GM19438 (cell line): ENCODE data around the gene CBFB.

Experiments
- ATAC-seq: cut with Tn5 transposase; IDR thresholded peaks from one replicate; pipeline ENCODE4 v1.9.1; 2021; ENCODE audit warnings: low read depth; ENCODE audit not compliant: unreplicated experiment

CBFB gene

GRCh38 chr16:67088551-67088950 lies 59.6 kb downstream of the CBFB start:
- no peak for ATAC-seq

- no peak for ATAC-seq
Measured at GRCh38 chr16:67089101-67089500, 60.2 kb downstream of the CBFB start.

GRCh38 chr16:67091906-67092566 lies 63.1 kb downstream of the CBFB start:
- no peak for ATAC-seq

GRCh38 chr16:67093098-67093726 lies 64.3 kb downstream of the CBFB start:
- no peak for ATAC-seq

- no peak for ATAC-seq
Measured at GRCh38 chr16:67098599-67098998, 69.7 kb downstream of the CBFB start.

- ATAC-seq = no peak
Measured at GRCh38 chr16:67100569-67101310, 71.8 kb downstream of the CBFB start.

GRCh38 chr16:67101311-67102082 lies 72.5 kb downstream of the CBFB start:
- ATAC-seq = no peak

GRCh38 chr16:67104061-67104460 lies 75.1 kb downstream of the CBFB start:
- ATAC-seq = no peak

GRCh38 chr16:67104845-67105244 lies 75.9 kb downstream of the CBFB start:
- ATAC-seq = no peak

- no peak for ATAC-seq
Measured at GRCh38 chr16:67105246-67105645, 76.3 kb downstream of the CBFB start.

- ATAC-seq = no peak
Measured at GRCh38 chr16:67105881-67106280, 76.9 kb downstream of the CBFB start.

GRCh38 chr16:67108489-67108888 lies 79.5 kb downstream of the CBFB start:
- ATAC-seq = no peak

- no peak for ATAC-seq
Measured at GRCh38 chr16:67108931-67109406, 80.0 kb downstream of the CBFB start.

- ATAC-seq = peak; percentile 81
Measured at GRCh38 chr16:67109407-67110135, 80.6 kb downstream of the CBFB start, which contains the start of gene PHAF1. Gene PHAF1, plus strand, starts transcription at chr16:67109941. Its CDS starts 235 bp downstream, at chr16:67110176.

- ATAC-seq = no peak
Measured at GRCh38 chr16:67111951-67112444, 83.0 kb downstream of the CBFB start.

GRCh38 chr16:67112591-67113399 lies 83.8 kb downstream of the CBFB start:
- ATAC-seq = no peak

GRCh38 chr16:67114793-67115192 lies 85.8 kb downstream of the CBFB start:
- ATAC-seq = no peak

GRCh38 chr16:67115639-67116038 lies 86.7 kb downstream of the CBFB start:
- ATAC-seq = no peak
